SU-DHL-6 (cell line): Measurements from ENCODE around the gene RUFY3.

Source experiments
- H2AFZ ChIP-seq: fragments of 200-600 bp; sonication (generic); 2 replicates; pipeline ENCODE4 v1.6.1; 2014; ENCODE audit warnings: low read depth, mild to moderate bottlenecking, moderate library complexity, mixed read lengths, antibody characterized with exemption, low read length; ENCODE audit not compliant: severe bottlenecking
- H3F3A ChIP-seq: fragments of 200-600 bp; shearing (Covaris generic); 2 replicates; pipeline ENCODE4 v1.6.0; 2016; ENCODE audit warnings: antibody characterized with exemption, mild to moderate bottlenecking; ENCODE audit not compliant: insufficient read depth
- H3K27ac ChIP-seq: fragments of 200-600 bp; sonication (generic); 2 replicates; pipeline ENCODE4 v1.5.1; 2016; ENCODE audit warnings: low read depth, mild to moderate bottlenecking, low read length, moderate library complexity, mixed read lengths
- H3K27me3 ChIP-seq: fragments of 200-600 bp; sonication (generic), shearing (Covaris generic); 2 replicates; pipeline ENCODE4 v1.6.0; 2014; ENCODE audit warnings: mild to moderate bottlenecking, low read length
- H3K36me3 ChIP-seq: fragments of 200-600 bp; sonication (generic); 2 replicates; pipeline ENCODE4 v1.6.1; 2014; ENCODE audit warnings: mild to moderate bottlenecking, low read length, mixed read lengths
- H3K4me2 ChIP-seq: fragments of 300-600, 200-600 bp; shearing (Covaris generic), sonication (generic); 2 replicates; pipeline ENCODE4 v1.6.0; 2014; ENCODE audit warnings: low read length, low read depth, mild to moderate bottlenecking; ENCODE audit not compliant: poor library complexity, severe bottlenecking
- H3K4me3 ChIP-seq: fragments of 200-600 bp; sonication (generic); 2 replicates; pipeline ENCODE4 v1.5.1; 2014; ENCODE audit warnings: antibody characterized with exemption, low read length, mild to moderate bottlenecking, mixed read lengths; ENCODE audit not compliant: insufficient read depth, poor library complexity, severe bottlenecking
- H3K79me2 ChIP-seq: fragments of 200-600 bp; sonication (generic); 2 replicates; pipeline ENCODE4 v1.6.1; 2014; ENCODE audit warnings: mild to moderate bottlenecking, low read length, moderate library complexity; ENCODE audit not compliant: insufficient read depth
- H3K9ac ChIP-seq: fragments of 200-600 bp; sonication (generic); 2 replicates; pipeline ENCODE4 v1.7.0; 2014; ENCODE audit warnings: mild to moderate bottlenecking, low read length
- H3K9me2 ChIP-seq: fragments of 200-600 bp; sonication (generic); replicated peaks from 2 replicates; pipeline ENCODE4 v1.6.1; 2014; ENCODE audit warnings: low read length; ENCODE audit not compliant: insufficient read depth
- H3K9me3 ChIP-seq: fragments of 200-600 bp; sonication (generic); 2 replicates; pipeline ENCODE4 v1.6.1; 2014; ENCODE audit warnings: low read length, mixed read lengths; ENCODE audit not compliant: insufficient read depth
- H4K20me1 ChIP-seq: fragments of 200-600 bp; sonication (generic); 2 replicates; pipeline ENCODE4 v1.6.1; 2014; ENCODE audit warnings: low read depth, mild to moderate bottlenecking, antibody characterized with exemption, low read length, moderate library complexity, mixed read lengths
- EZH2phosphoT487 ChIP-seq: fragments of 200-600 bp; sonication (generic), shearing (Covaris generic); conservative IDR thresholded peaks from 2 replicates; pipeline ENCODE4 v1.6.1; 2018; ENCODE audit warnings: mild to moderate bottlenecking, antibody characterized with exemption, low read length, moderate library complexity, mixed read lengths
- TF ChIP-seq, protein P1 (sequence below): fragments of 200-600 bp; sonication (generic); IDR thresholded peaks from one replicate; pipeline ENCODE4 v1.5.1; 2017; ENCODE audit warnings: antibody characterized with exemption, mild to moderate bottlenecking, low read length, moderate library complexity; ENCODE audit not compliant: insufficient read depth, poor library complexity, severe bottlenecking

Gene RUFY3

DNA sequence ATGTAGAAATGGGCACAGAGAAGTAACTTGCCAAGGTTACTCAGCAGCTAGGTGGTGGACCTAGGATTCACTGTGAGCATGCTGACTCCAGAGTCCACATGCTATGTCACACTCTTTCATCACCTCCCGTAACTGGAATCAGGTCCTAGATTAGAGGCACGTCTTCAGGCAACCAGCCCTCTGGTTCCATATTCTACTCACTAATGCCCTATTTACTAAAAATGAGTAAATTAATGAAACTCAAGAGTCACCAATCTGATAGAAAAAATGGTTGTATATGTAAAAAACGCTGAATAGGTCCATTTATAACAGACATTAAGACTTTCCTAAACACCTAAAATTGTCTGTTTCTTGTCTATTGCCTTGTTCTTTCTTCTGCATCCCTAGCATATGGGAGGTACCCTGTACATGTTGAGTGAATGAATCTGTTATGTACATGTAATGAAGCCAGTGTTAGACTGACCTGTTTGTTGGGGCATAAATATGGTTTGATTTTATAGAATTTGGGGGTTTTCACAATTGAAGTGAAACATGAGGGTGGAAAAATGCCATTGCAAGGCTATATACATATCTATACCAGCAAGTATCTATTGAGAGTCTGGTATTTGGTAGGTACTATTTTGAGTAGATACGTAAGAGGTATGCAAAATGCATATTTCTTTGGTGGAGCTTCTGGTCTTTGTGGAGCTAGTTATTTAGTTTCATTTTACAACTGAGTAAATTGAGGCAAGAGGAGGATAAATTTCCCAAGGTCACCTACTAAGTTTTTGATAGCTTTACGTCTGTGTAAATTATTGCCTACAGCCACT lies 7.5 kb upstream of the RUFY3 start:
- H3K4me2 ChIP-seq, result peak overlapping the region; percentile 39
- no peaks in the 10 kb centered on the region for H3K9me3 ChIP-seq
- H3K9me2 ChIP-seq, result no peaks in the 10 kb centered on the region
- H3K79me2 ChIP-seq, result peaks cover 6% of the 10 kb centered on the region; the same call in 1 of the 2 replicates
- no peaks in the 10 kb centered on the region for H3F3A ChIP-seq
- TF ChIP-seq EZH2phosphoT487, result no peak
- TF ChIP-seq, protein P1, sequence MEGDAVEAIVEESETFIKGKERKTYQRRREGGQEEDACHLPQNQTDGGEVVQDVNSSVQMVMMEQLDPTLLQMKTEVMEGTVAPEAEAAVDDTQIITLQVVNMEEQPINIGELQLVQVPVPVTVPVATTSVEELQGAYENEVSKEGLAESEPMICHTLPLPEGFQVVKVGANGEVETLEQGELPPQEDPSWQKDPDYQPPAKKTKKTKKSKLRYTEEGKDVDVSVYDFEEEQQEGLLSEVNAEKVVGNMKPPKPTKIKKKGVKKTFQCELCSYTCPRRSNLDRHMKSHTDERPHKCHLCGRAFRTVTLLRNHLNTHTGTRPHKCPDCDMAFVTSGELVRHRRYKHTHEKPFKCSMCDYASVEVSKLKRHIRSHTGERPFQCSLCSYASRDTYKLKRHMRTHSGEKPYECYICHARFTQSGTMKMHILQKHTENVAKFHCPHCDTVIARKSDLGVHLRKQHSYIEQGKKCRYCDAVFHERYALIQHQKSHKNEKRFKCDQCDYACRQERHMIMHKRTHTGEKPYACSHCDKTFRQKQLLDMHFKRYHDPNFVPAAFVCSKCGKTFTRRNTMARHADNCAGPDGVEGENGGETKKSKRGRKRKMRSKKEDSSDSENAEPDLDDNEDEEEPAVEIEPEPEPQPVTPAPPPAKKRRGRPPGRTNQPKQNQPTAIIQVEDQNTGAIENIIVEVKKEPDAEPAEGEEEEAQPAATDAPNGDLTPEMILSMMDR, result no peak
- H3K4me3 ChIP-seq, result no peak overlapping the region
- no peaks in the 10 kb centered on the region for H3K36me3 ChIP-seq
- no peaks in the 10 kb centered on the region for H3K27me3 ChIP-seq
- no peak overlapping the region for H2AFZ ChIP-seq
- H3K9ac ChIP-seq, result no peak overlapping the region
- no peak overlapping the region for H3K27ac ChIP-seq
- H4K20me1 ChIP-seq, result no peaks in the 10 kb centered on the region

DNA sequence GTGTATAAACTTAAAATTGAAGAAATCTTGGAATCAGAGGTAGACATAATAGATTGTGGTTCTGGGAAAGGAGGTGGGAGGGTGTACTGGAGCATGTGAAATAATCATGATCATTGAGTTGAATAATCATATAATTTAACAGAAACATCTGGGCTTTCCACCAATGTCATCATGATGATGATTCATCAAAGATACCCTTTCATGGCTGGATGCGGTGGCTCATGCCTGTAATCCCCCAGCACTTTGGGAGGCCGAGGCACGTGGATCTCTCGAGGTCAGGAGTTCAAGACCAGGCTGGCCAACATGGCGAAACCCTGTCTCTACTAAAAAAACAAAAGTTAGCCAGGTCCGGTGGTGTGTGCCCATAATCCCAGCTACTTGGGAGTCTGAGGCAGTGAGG lies 6.7 kb upstream of the RUFY3 start:
- H3K79me2 ChIP-seq, result peaks cover 6% of the 10 kb centered on the region; the same call in 1 of the 2 replicates

DNA sequence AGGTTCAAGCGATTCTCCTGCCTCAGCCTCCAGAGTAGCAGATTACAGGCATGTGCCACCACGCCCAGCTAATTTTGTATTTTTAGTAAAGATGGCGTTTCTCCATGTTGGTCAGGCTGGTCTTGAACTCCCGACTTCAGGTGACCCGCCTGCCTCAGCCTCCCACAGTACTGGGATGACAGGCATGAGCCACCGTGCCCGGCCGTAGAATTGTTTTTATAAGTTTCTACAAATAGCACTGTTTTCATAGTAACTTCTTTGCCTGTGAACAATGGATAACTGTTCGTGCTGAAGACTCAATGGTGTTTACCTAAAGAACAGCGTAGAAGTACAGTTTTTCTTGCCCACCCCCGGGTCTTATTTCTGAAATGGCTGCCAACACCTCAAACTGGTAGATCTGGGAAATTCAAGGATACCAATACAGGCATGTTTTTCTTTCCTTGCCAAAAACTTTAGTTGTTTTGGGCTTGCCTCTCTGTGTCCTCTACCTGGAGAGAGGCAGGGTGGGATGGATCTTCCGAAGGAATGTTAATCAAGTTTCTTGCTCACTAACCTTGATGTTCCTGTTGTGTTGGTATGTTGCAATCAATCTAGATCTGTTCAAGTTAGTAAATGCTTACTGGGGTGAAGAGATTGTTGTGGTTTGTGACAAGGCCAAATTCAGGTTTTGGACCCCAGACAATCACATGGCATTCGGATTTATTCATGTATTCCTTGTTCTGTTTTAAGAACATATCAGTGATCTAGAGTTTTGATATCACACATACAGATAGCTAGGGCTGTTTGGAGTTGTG lies 2.8 kb upstream of the RUFY3 start:
- Histone ChIP-seq H4K20me1 (no peaks in the 10 kb centered on the region), H3K27ac (no peak overlapping the region), H2AFZ (no peak overlapping the region), H3K9me2 (no peaks in the 10 kb centered on the region), H3K4me2 (no peak overlapping the region), H3K4me3 (no peak overlapping the region), H3K36me3 (no peaks in the 10 kb centered on the region), H3K27me3 (no peaks in the 10 kb centered on the region), H3K79me2 (peaks cover 6% of the 10 kb centered on the region; the same call in 1 of the 2 replicates), H3K9me3 (no peaks in the 10 kb centered on the region), H3F3A (no peaks in the 10 kb centered on the region), H3K9ac (no peak overlapping the region)
- TF ChIP-seq EZH2phosphoT487, result no peak
- TF ChIP-seq, protein P1, result no peak

More for the DNA sequence above, 6.7 kb upstream of the RUFY3 start:
- Histone ChIP-seq H4K20me1 (no peaks in the 10 kb centered on the region), H3F3A (no peaks in the 10 kb centered on the region), H3K27me3 (no peaks in the 10 kb centered on the region), H3K9me2 (no peaks in the 10 kb centered on the region), H3K9me3 (no peaks in the 10 kb centered on the region), H3K36me3 (no peaks in the 10 kb centered on the region), H3K4me3 (no peak overlapping the region), H3K9ac (no peak overlapping the region), H3K4me2 (peak overlapping the region; percentile 39), H2AFZ (no peak overlapping the region), H3K27ac (no peak overlapping the region)
- TF ChIP-seq EZH2phosphoT487, result no peak
- TF ChIP-seq, protein P1, result no peak
